Neural cell (in vitro differentiated cells): ENCODE measurements around the gene RERE.

Experiments
- CTCF ChIP-seq: fragments of 450-650 bp; IDR thresholded peaks from 2 replicates; pipeline ENCODE4 v1.5.1; 2014; ENCODE audit warnings: antibody characterized with exemption, mild to moderate bottlenecking, moderate library complexity; ENCODE audit not compliant: poor library complexity, severe bottlenecking
- EP300 ChIP-seq: fragments of 450-650 bp; conservative IDR thresholded peaks from 2 replicates; pipeline ENCODE4 v1.6.1; 2014; ENCODE audit warnings: antibody characterized with exemption, mild to moderate bottlenecking, moderate library complexity; ENCODE audit not compliant: poor library complexity, severe bottlenecking
- EZH2 ChIP-seq: fragments of 200-600, 300-800 bp; shearing (Covaris generic), sonication (generic); IDR thresholded peaks from 2 replicates; pipeline ENCODE4 v1.6.1; 2014; ENCODE audit warnings: antibody characterized with exemption, low read length, borderline replicate concordance, mild to moderate bottlenecking; ENCODE audit not compliant: insufficient read depth, poor library complexity, severe bottlenecking
- MXI1 ChIP-seq: fragments of 450-650 bp; conservative IDR thresholded peaks from 2 replicates; pipeline ENCODE4 v1.6.1; 2014; ENCODE audit warnings: antibody characterized with exemption, mild to moderate bottlenecking; ENCODE audit not compliant: poor library complexity, severe bottlenecking
- RAD21 ChIP-seq: fragments of 450-650 bp; conservative IDR thresholded peaks from 2 replicates; pipeline ENCODE4 v1.6.1; 2014; ENCODE audit warnings: antibody characterized with exemption, mild to moderate bottlenecking, moderate library complexity
- REST ChIP-seq: IDR thresholded peaks from 2 replicates; pipeline ENCODE4 v1.6.1; 2012; ENCODE audit warnings: borderline replicate concordance
- TAF1 ChIP-seq: IDR thresholded peaks from 2 replicates; pipeline ENCODE4 v1.6.1; 2012; ENCODE audit warnings: low read depth

DNA sequence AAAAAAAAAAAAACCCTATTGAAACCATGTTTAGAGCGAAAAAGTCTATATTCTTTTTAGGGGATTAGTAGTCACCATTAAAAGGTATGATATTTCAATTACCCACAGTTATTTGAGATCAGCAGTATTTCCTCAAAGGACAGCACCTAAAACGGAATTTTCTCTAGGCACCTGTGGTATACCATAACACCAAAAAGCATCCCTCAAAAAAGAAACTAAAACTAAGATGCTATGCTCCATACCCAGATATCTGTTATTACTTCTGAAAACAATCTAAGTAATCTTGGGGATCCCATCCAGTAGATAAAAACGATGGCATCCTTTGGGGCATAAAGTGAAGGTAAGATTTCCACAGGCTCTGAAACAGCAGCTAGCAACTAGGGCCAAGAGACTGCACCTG, 89.0 kb downstream of the RERE start:
- TF ChIP-seq CTCF = no peak
- TF ChIP-seq MXI1 = no peak
- TF ChIP-seq EP300 = no peak
- no peak for TF ChIP-seq RAD21
- no peak for TF ChIP-seq REST
- TF ChIP-seq TAF1 = no peak
- TF ChIP-seq EZH2 = no peak
